HCT116 (cell line): ENCODE data around the gene COL5A2. TPM values are rescaled to one million over a fixed set of nuclear protein-coding genes. Genes with fewer than 3 reads are reported as not detected.

Experiments used
- ATAC-seq: fragments of 200-7000 bp; cut with Tn5 transposase; 2 replicates; pipeline ENCODE4 v1.9.1; 2020; ENCODE audit warnings: mild to moderate bottlenecking, moderate library complexity
- BruUV-seq: library from RNA; stranded (reverse); fragments of 400-500 nt; replicated peaks from 2 replicates; lab custom pipeline; 2021; lab: Mats Ljungman, UMichigan
- CTCF ChIA-PET: fragments of 300-600 bp; sonication (Branson Sonifier 250); formaldehyde crosslinking; loops from one replicate; lab custom pipeline; 2021; ENCODE audit warnings: antibody characterized with exemption; lab: Charles Lee
- POLR2A ChIA-PET: fragments of 300-600, 350-600 bp; sonication (Branson Sonifier 250); formaldehyde crosslinking; loops from one replicate; lab custom pipeline; 2021; ENCODE audit warnings: antibody characterized with exemption; lab: Charles Lee
- RAD21 ChIA-PET, 2 experiments: fragments of 300-600 bp; sonication (Branson Sonifier 250); formaldehyde crosslinking; loops; one replicate each; lab custom pipeline; 2023; ENCODE audit warnings: low total read pairs in 2 of 2; ENCODE audit not compliant: uncharacterized antibody in 2 of 2, unreplicated experiment in 2 of 2, low non-redundant PET in 1 of 2; lab: Charles Lee
- DNase-seq: peaks from one replicate; pipeline ENCODE4 v3.0.0-alpha.2; 2010; ENCODE audit warnings: low read depth, low spot score
- H2AFZ ChIP-seq: fragments of 200-600 bp; shearing (Covaris generic), sonication (generic); 2 replicates; pipeline ENCODE4 v1.6.1; 2017; ENCODE audit warnings: low read depth, mixed run types, mixed read lengths, antibody characterized with exemption, low read length; ENCODE audit not compliant: poor library complexity, severe bottlenecking
- H3K27ac ChIP-seq: 2 replicates; pipeline ENCODE4 v1.5.1; 2012; ENCODE audit warnings: low read depth, low read length
- H3K27me3 ChIP-seq: fragments of 200-600 bp; sonication (generic); 2 replicates; pipeline ENCODE4 v1.6.1; 2016; ENCODE audit warnings: mixed run types, low read length, mixed read lengths; ENCODE audit not compliant: insufficient read depth
- H3K36me3 ChIP-seq, 2 experiments: fragments of 200-500 bp in 1 of 2; fragments of 200-600 bp in 1 of 2; sonication (Bioruptor generic) in 1 of 2; sonication (generic) in 1 of 2; 2 replicates each; pipeline versions ENCODE4 v1.5.1 to v1.6.1; 2014 to 2016; ENCODE audit warnings: low read length in 2 of 2, inconsistent platforms in 1 of 2, mixed read lengths in 1 of 2, mixed run types in 1 of 2; ENCODE audit not compliant: insufficient read depth in 2 of 2, control insufficient read depth in 1 of 2
- H3K4me1 ChIP-seq, 2 experiments: fragments of 200-600 bp in 1 of 2; sonication (generic) in 1 of 2; 2 replicates each; pipeline versions ENCODE4 v1.5.1 to v1.6.1; 2012 to 2017; ENCODE audit warnings: low read length in 2 of 2, inconsistent platforms in 1 of 2, mild to moderate bottlenecking in 1 of 2, mixed read lengths in 1 of 2, mixed run types in 1 of 2, moderate library complexity in 1 of 2; ENCODE audit not compliant: insufficient read depth in 2 of 2, control insufficient read depth in 1 of 2
- H3K4me2 ChIP-seq: fragments of 200-600 bp; sonication (generic); 2 replicates; pipeline ENCODE4 v1.6.1; 2017; ENCODE audit warnings: mixed run types, low read length, mixed read lengths
- H3K4me3 ChIP-seq, 2 experiments: fragments of 200-600 bp in 1 of 2; sonication (generic) in 1 of 2; replicated peaks in 1 of 2; 2 replicates each; pipeline ENCODE4 v1.5.1; 2011 to 2016; ENCODE audit warnings: low read length in 2 of 2, control low read depth in 1 of 2, low read depth in 1 of 2, mild to moderate bottlenecking in 1 of 2, mixed read lengths in 1 of 2, mixed run types in 1 of 2
- H3K79me2 ChIP-seq: fragments of 200-600 bp; sonication (generic); 2 replicates; pipeline ENCODE4 v1.6.1; 2017; ENCODE audit warnings: mild to moderate bottlenecking, mixed run types, low read length, moderate library complexity, mixed read lengths; ENCODE audit not compliant: insufficient read depth
- H3K9ac ChIP-seq: fragments of 200-600 bp; sonication (generic); 2 replicates; pipeline ENCODE4 v1.6.1; 2016; ENCODE audit warnings: low read length, mixed read lengths
- H3K9me2 ChIP-seq: fragments of 200-600 bp; sonication (generic), shearing (Covaris generic); 2 replicates; pipeline ENCODE4 v1.6.1; 2017; ENCODE audit warnings: mixed run types, mild to moderate bottlenecking, moderate library complexity; ENCODE audit not compliant: insufficient read depth
- H3K9me3 ChIP-seq, 2 experiments: fragments of 200-500 bp in 1 of 2; fragments of 200-600 bp in 1 of 2; sonication (Bioruptor generic) in 1 of 2; sonication (generic) in 1 of 2; 2 replicates each; pipeline ENCODE4 v1.6.1; 2014 to 2017; ENCODE audit warnings: low read length in 2 of 2, mixed read lengths in 2 of 2, inconsistent platforms in 1 of 2, low read depth in 1 of 2, mild to moderate bottlenecking in 1 of 2, mixed run types in 1 of 2, moderate library complexity in 1 of 2; ENCODE audit not compliant: control insufficient read depth in 1 of 2, insufficient read depth in 1 of 2
- H4K20me1 ChIP-seq: fragments of 200-600 bp; sonication (generic), shearing (Covaris generic); 2 replicates; pipeline ENCODE4 v1.6.1; 2017; ENCODE audit warnings: mixed run types, mild to moderate bottlenecking, moderate library complexity; ENCODE audit not compliant: insufficient read depth
- CBX3 ChIP-seq: IDR thresholded peaks from 2 replicates; pipeline ENCODE4 v1.6.1; 2012; ENCODE audit warnings: low read depth
- ELF1 ChIP-seq: IDR thresholded peaks from 2 replicates; pipeline ENCODE4 v1.6.1; 2012; ENCODE audit warnings: low read depth, borderline replicate concordance
- EZH2 ChIP-seq: fragments of 200-600 bp; sonication (generic); IDR thresholded peaks from 2 replicates; pipeline ENCODE4 v1.6.1; 2017; ENCODE audit warnings: antibody characterized with exemption, mixed run types
- JUND ChIP-seq: IDR thresholded peaks from 2 replicates; pipeline ENCODE4 v1.6.1; 2012
- POLR2A ChIP-seq: IDR thresholded peaks from 2 replicates; pipeline ENCODE4 v1.7.0; 2011; ENCODE audit warnings: borderline replicate concordance; ENCODE audit not compliant: insufficient read depth, insufficient read length; ENCODE audit errors: extremely low read depth
- POLR2AphosphoS5 ChIP-seq: IDR thresholded peaks from 2 replicates; pipeline ENCODE4 v1.6.1; 2011; ENCODE audit warnings: mild to moderate bottlenecking, low read depth, low read length, moderate library complexity
- REST ChIP-seq: IDR thresholded peaks from 2 replicates; pipeline ENCODE4 v1.6.1; 2012; ENCODE audit warnings: low read depth
- SIN3A ChIP-seq: IDR thresholded peaks from 2 replicates; pipeline ENCODE4 v1.6.1; 2012; ENCODE audit warnings: low read depth
- SP1 ChIP-seq: IDR thresholded peaks from 2 replicates; pipeline ENCODE4 v1.6.1; 2012; ENCODE audit warnings: low read depth
- SRF ChIP-seq: IDR thresholded peaks from 2 replicates; pipeline ENCODE4 v1.6.1; 2012; ENCODE audit warnings: low read depth
- TCF7L2 ChIP-seq: IDR thresholded peaks from 2 replicates; pipeline ENCODE4 v1.7.0; 2011; ENCODE audit warnings: borderline replicate concordance, inconsistent platforms; ENCODE audit not compliant: insufficient read depth, insufficient read length; ENCODE audit errors: extremely low read depth
- ZNF274 ChIP-seq: fragments of 200-500 bp; sonication (Bioruptor generic); IDR thresholded peaks from 2 replicates; pipeline ENCODE4 v1.6.1; 2014; ENCODE audit warnings: mild to moderate bottlenecking, low read depth, low read length, inconsistent platforms
- intact Hi-C: fragments of 100-400 bp; cut with micrococcal nuclease; formaldehyde crosslinking; loops from 2 replicates; pipeline ENCODE4 v1.10.0; 2022
- total RNA-seq: library from RNA; stranded (reverse); gene quantifications from one replicate; pipeline ENCODE4 v1.2.1, GENCODE V29; 2021; ENCODE audit not compliant: unreplicated experiment
- TF ChIP-seq, protein P1 (sequence below): IDR thresholded peaks from 2 replicates; pipeline ENCODE4 v1.6.1; 2012

COL5A2 gene
- total RNA-seq, 1 experiment from 2014 or later = 2.3 TPM

GRCh38 chr2:189020179-189020578, 159.4 kb downstream of the COL5A2 start:
- no TSS peak for BruUV-seq
- POLR2A ChIA-PET = no interaction called here

More at GRCh38 chr2:189020179-189020578, 159.4 kb downstream of the COL5A2 start:
- TF ChIP-seq REST (no peak), ELF1 (no peak), SP1 (no peak), EZH2 (no peak), CBX3 (no peak), POLR2A (no peak), JUND (no peak), ZNF274 (no peak), SRF (no peak), TCF7L2 (no peak), SIN3A (no peak), POLR2AphosphoS5 (no peak)
- TF ChIP-seq, protein P1, sequence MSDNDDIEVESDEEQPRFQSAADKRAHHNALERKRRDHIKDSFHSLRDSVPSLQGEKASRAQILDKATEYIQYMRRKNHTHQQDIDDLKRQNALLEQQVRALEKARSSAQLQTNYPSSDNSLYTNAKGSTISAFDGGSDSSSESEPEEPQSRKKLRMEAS = no peak
- Histone ChIP-seq H3K27ac (no peak overlapping the region), H3K36me3 (no peaks in the 10 kb centered on the region), H3K4me3 (no peak overlapping the region), H2AFZ (no peak overlapping the region), H3K4me2 (no peak overlapping the region), H3K9me2 (no peaks in the 10 kb centered on the region), H3K9me3 (no peaks in the 10 kb centered on the region), H3K79me2 (no peaks in the 10 kb centered on the region), H3K27me3 (no peaks in the 10 kb centered on the region), H4K20me1 (no peaks in the 10 kb centered on the region), H3K9ac (no peak overlapping the region), H3K4me1 (no peaks in the 10 kb centered on the region)
- no peak for ATAC-seq
- intact Hi-C loops = no loop called here
- no peak for DNase-seq
- CTCF ChIA-PET = no interaction called here
- RAD21 ChIA-PET = no interaction called here
